ENCODE results near the gene ZNG1A.
"Not testable (repeated sequence)": the region's sequence is repeated elsewhere in the genome, so short reads cannot be mapped to it uniquely, and the experiment has no call there.

DNA sequence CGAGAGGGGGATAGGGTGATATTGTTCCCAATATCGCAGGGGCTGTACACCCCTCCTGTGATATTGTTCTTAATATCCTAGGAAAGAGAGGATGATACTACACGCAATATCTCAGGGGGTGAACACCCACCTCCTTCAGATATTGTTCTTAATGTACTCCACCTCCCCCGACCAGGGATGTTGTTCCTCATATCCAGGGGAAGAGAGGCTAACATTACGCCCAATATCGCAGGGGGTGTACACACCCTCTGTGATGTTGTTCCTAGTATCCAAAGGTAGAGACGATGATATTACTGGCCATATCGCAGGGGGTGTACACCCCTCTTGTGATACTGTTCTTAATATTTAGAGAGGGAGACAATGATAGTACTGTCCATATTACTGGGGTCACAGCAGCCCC, 72.9 kb downstream of the ZNG1A start:
- TF ChIP-seq, protein P1, sequence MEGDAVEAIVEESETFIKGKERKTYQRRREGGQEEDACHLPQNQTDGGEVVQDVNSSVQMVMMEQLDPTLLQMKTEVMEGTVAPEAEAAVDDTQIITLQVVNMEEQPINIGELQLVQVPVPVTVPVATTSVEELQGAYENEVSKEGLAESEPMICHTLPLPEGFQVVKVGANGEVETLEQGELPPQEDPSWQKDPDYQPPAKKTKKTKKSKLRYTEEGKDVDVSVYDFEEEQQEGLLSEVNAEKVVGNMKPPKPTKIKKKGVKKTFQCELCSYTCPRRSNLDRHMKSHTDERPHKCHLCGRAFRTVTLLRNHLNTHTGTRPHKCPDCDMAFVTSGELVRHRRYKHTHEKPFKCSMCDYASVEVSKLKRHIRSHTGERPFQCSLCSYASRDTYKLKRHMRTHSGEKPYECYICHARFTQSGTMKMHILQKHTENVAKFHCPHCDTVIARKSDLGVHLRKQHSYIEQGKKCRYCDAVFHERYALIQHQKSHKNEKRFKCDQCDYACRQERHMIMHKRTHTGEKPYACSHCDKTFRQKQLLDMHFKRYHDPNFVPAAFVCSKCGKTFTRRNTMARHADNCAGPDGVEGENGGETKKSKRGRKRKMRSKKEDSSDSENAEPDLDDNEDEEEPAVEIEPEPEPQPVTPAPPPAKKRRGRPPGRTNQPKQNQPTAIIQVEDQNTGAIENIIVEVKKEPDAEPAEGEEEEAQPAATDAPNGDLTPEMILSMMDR (IDR thresholded peaks at IDR 0.05; ENCODE audit: low read length), result not testable (repeated sequence)
- TF ChIP-seq EZH2 (IDR thresholded peaks at IDR 0.05; ENCODE audit: borderline replicate concordance, low read length), result not testable (repeated sequence)

Data from OCI-LY1 (cell line).